ENCODE results near the gene CGB3.

CGB3 gene

GRCh38 chr19:49067554-49067953, 43.4 kb upstream of the CGB3 start (continued):
- TF ChIP-seq ZNF623 (tag by site-specific recombination; IDR thresholded peaks at IDR 0.05) (no peak), MEIS1 (CRISPR knock-in tag; IDR thresholded peaks at IDR 0.05; ENCODE audit: borderline replicate concordance) (no peak), ZNF23 (tag by site-specific recombination; IDR thresholded peaks at IDR 0.05; ENCODE audit: borderline replicate concordance) (no peak), ZNF48 (tag by site-specific recombination; IDR thresholded peaks at IDR 0.05) (no peak)

DNA sequence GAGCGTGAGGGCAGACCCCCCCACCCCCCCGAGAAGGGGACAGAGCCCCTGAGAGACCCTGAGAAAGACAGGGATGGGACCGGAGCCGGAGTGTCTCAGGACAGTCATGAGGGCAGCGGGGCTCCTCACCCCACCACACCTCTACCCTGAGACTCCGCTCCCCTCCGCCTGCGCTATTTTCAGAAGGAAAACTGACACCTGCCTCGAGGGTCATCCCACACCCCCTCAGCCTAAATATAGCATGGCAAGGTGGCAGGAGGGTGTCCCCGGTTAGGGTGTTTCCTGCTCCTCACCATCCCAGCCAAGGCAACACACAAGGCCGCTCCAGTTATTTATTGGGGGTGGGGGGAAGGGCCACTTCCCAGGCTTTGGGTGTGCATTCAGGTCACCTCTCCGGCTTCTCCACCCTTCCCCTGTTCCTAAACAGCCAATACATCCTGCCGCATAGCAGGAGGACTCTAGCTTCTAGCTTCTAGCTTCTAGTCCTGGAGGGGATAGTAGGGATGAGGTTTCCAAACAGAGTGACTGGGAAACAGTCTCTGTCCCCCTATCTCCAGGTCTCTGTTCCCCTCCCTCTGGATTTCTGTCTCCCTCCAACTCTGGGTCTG, 41.9 kb upstream of the CGB3 start:
- H3K27ac ChIP-seq (ENCODE audit: extremely low read depth, low read depth, low read length) = no peak overlapping the region
- H3K4me1 ChIP-seq (ENCODE audit: control insufficient read depth, insufficient read depth, low read length) = peaks cover 6% of the 10 kb centered on the region
- TF ChIP-seq ZNF623 (tag by site-specific recombination; IDR thresholded peaks at IDR 0.05) (no peak), ZNF521 (tag by site-specific recombination; IDR thresholded peaks at IDR 0.05) (no peak), HOXC10 (CRISPR knock-in tag; IDR thresholded peaks at IDR 0.05) (no peak), ZNF274 (IDR thresholded peaks at IDR 0.05; ENCODE audit: low read length) (no peak), ZNF274 (tag by site-specific recombination; IDR thresholded peaks at IDR 0.05; ENCODE audit: borderline replicate concordance) (no peak), ZNF366 (tag by site-specific recombination; conservative IDR thresholded peaks at IDR 0.05) (peak; percentile 11; the same call in 1 of the 2 replicates), IKZF3 (tag by site-specific recombination; IDR thresholded peaks at IDR 0.05) (0 out of 2 replicates have a peak, but pooled peaks have one; percentile 30)
- no peaks in the 10 kb centered on the region for H3K36me3 ChIP-seq (ENCODE audit: control insufficient read depth in 2 of 2, insufficient read depth in 1 of 2, low read length in 2 of 2)
- H3K4me3 ChIP-seq (ENCODE audit: low read depth, low read length) = no peak overlapping the region
- ChIA-PET POLR2A (interaction anchor here (0.5 to 2.0 kb wide), 4 partner anchors 10 to 73 kb away, joined by 3 to 12 read pairs (median 6); partner anchors contain the start of genes GYS1, LIN7B and RUVBL2), CTCF (interaction anchor here (0.6 to 1.7 kb wide), 11 partner anchors 8 to 442 kb away, joined by 3 to 9 read pairs (median 4); no protein-coding TSS in a partner anchor)
- no peaks in the 10 kb centered on the region for H3K9me3 ChIP-seq (ENCODE audit: control insufficient read depth, insufficient read depth, low read depth, low read length)

DNA sequence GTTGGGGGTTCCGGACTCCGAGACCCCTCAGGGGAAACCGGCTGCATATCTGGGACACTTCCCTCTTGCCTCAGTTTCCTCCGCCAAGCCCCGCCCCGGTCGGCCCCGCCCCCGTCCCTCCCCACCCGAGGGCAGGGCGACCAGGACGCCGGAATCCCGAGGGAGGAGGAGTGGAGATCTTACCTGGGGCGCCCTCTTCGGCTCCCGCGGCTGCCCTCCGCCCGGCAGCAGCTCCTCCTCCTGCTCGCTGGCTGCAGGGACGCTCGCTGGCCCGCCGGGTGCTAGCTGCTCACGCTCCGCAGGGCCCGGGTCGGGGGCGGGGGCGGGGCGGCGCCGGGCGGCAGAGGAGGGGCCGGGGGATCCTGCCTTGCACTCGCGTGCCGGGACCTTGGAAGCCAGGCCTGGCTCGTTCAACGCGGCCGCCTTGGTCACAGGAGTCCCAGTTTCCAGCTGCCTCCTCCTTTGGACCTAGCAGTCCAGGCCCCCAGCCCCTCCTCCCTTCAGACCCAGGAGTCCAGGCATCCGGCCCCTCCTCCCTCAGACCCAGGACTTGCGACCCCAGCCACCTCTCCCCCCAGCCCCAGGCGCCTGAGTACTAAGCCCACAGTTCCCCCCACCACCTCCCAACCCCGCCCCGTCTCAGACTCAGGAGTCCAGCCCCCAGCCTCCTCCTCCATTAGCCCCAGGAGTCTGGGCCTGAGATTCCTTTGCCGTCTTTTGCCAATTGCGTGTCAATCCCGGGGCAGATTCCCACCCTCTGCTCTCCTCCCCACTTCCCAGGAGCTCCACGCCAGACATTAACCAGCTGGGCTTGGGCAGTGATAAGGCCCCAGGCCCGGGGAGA, 40.9 kb upstream of the CGB3 start, which contains the start of gene NTF4:
TSS of gene NTF4 (minus strand) at position 51 of the 844 bp plus-strand sequence. CDS start 2,821 bp downstream, outside the sequence.
- ChIA-PET POLR2A (interaction anchor here (1.0 to 2.0 kb wide), 4 partner anchors 9 to 253 kb away, joined by 3 to 12 read pairs (median 6); partner anchors contain the start of genes GYS1, LIN7B and RUVBL2), CTCF (interaction anchor here (0.6 to 1.7 kb wide), 12 partner anchors 9 to 441 kb away, joined by 3 to 9 read pairs (median 4); no protein-coding TSS in a partner anchor)
- no peaks in the 10 kb centered on the region for H3K9me3 ChIP-seq (ENCODE audit: control insufficient read depth, insufficient read depth, low read depth, low read length)
- peak within 1 kb of the TSS; percentile 29 for H3K4me3 ChIP-seq (ENCODE audit: low read depth, low read length)
- peak; percentile 54 for TF ChIP-seq SP2 (tag by site-specific recombination; IDR thresholded peaks at IDR 0.05)
- TF ChIP-seq ZBTB6 (tag by site-specific recombination; IDR thresholded peaks at IDR 0.05) = no peak
- 0 out of 2 replicates have a peak, but pooled peaks have one; percentile 9 for TF ChIP-seq SP7 (tag by site-specific recombination; IDR thresholded peaks at IDR 0.05)
- TF ChIP-seq, protein P1, sequence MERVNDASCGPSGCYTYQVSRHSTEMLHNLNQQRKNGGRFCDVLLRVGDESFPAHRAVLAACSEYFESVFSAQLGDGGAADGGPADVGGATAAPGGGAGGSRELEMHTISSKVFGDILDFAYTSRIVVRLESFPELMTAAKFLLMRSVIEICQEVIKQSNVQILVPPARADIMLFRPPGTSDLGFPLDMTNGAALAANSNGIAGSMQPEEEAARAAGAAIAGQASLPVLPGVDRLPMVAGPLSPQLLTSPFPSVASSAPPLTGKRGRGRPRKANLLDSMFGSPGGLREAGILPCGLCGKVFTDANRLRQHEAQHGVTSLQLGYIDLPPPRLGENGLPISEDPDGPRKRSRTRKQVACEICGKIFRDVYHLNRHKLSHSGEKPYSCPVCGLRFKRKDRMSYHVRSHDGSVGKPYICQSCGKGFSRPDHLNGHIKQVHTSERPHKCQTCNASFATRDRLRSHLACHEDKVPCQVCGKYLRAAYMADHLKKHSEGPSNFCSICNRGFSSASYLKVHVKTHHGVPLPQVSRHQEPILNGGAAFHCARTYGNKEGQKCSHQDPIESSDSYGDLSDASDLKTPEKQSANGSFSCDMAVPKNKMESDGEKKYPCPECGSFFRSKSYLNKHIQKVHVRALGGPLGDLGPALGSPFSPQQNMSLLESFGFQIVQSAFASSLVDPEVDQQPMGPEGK (tag by site-specific recombination; IDR thresholded peaks at IDR 0.05) = 0 out of 2 replicates have a peak, but pooled peaks have one; percentile 42
- TF ChIP-seq ZNF335 (tag by site-specific recombination; conservative IDR thresholded peaks at IDR 0.05) = peak; percentile 40; the same call in 1 of the 2 replicates
- peak; percentile 38; the same call in 1 of the 2 replicates for TF ChIP-seq ZNF398 (tag by site-specific recombination; IDR thresholded peaks at IDR 0.05)
- peaks cover 6% of the 10 kb centered on the region for H3K4me1 ChIP-seq (ENCODE audit: control insufficient read depth, insufficient read depth, low read length)
- no peak within 1 kb of the TSS for H3K27ac ChIP-seq (ENCODE audit: extremely low read depth, low read depth, low read length)
- no peaks in the 10 kb centered on the region for H3K36me3 ChIP-seq (ENCODE audit: control insufficient read depth in 2 of 2, insufficient read depth in 1 of 2, low read length in 2 of 2)

Data from HEK293 (cell line).